ENCODE results near the gene BRSK2. TPM values are rescaled to one million over a fixed set of nuclear protein-coding genes. Genes with fewer than 3 reads are reported as not detected.

BRSK2 gene
- total RNA-seq, 3 donors from 2014 or later (not counting 1 experiment from before 2014, with no cell fraction given) = 0.11 to 0.14 TPM; not detected in 1

DNA sequence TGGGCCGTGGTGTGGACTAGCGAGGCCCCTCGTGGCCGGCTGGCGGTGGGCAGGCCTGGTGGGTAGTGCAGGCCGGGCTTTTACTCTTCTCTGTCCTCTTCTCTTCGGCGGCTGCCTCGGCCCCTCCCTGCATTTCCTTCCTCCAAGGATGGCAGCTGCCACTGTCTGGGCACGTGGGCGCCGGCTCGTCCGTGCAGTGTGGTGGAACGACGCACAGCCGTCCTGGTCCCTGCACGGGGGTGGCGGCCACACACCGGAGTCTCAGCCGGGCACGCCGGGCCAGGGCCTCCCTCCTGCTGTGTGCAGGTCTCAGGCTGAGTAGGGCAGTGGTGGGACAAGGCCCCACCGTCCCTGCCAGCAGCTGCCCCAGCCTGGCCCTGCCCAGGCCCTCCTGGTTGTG is 59.1 kb downstream of the BRSK2 start:
- Histone ChIP-seq H3K9me3 (ENCODE audit: control insufficient read depth, insufficient read depth, low read length) (no peaks in the 10 kb centered on the region), H3K27me3 (ENCODE audit: control insufficient read depth, insufficient read depth, low read length) (no peaks in the 10 kb centered on the region), H3K4me3 (ENCODE audit: low read length) (no peak overlapping the region), H3K27ac (ENCODE audit: low read length) (no peak overlapping the region), H3K36me3 (ENCODE audit: control insufficient read depth, insufficient read depth, low read length) (no peaks in the 10 kb centered on the region), H3K4me1 (ENCODE audit: control insufficient read depth, insufficient read depth, low read length) (no peaks in the 10 kb centered on the region)
- no peak for DNase-seq
- Mint-ChIP-seq H3K4me1 (peaks cover 0 to 2% of the 10 kb centered on the region in 2 donors), H3K4me3 (no peak overlapping the region), H3K36me3 (no peaks in the 10 kb centered on the region), H3K9me3 (no peaks in the 10 kb centered on the region), H3K27ac (no peak overlapping the region), H3K27me3 (ENCODE audit: low read depth in 2 of 2) (no peaks in the 10 kb centered on the region)
- intact Hi-C loops (cut with micrococcal nuclease) = no loop called here
- 38% methylated on average over 24 of the region's 24 CpGs for WGBS (ENCODE audit: insufficient coverage)
- TF ChIP-seq, protein P1, sequence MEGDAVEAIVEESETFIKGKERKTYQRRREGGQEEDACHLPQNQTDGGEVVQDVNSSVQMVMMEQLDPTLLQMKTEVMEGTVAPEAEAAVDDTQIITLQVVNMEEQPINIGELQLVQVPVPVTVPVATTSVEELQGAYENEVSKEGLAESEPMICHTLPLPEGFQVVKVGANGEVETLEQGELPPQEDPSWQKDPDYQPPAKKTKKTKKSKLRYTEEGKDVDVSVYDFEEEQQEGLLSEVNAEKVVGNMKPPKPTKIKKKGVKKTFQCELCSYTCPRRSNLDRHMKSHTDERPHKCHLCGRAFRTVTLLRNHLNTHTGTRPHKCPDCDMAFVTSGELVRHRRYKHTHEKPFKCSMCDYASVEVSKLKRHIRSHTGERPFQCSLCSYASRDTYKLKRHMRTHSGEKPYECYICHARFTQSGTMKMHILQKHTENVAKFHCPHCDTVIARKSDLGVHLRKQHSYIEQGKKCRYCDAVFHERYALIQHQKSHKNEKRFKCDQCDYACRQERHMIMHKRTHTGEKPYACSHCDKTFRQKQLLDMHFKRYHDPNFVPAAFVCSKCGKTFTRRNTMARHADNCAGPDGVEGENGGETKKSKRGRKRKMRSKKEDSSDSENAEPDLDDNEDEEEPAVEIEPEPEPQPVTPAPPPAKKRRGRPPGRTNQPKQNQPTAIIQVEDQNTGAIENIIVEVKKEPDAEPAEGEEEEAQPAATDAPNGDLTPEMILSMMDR (IDR thresholded peaks at IDR 0.05) = no peak
- ATAC-seq = no peak

DNA sequence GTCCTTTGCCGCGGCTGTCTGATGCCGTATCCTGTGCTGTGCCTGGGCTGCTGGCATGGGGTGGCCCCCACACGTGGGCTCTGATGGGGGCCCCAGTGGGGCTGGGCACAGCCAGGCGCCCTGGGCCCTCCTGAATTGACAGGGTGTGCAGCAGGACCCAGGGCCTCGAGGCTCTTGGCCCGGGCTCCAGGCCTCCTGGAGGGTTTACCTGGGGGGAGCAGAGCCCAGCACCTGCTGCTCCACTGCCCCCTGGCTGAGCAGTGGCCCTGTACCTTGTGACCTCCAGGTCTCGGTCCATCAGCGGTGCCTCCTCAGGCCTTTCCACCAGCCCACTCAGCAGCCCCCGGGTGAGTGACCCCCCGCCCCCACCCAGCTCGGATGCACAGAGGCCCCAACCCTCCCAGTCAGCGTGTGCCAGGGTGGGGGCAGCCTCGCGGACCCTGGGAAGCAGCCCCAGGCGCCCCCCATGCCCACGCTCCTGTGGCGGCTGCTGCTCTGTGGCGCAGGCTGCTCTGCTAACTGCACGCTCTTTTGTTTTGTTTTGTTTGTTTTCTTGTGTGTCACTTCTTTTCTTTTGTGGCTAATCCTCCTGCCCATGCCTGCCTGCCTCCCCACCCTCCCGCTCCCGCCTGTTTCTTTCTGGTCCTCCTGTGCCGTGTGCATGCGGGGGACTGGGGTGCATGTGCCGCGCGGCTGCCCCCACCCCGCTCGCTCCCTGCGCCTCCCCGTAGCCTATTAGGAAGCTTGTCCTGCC is 59.9 kb downstream of the BRSK2 start:
- Histone ChIP-seq H3K9me3 (ENCODE audit: control insufficient read depth, insufficient read depth, low read length) (no peaks in the 10 kb centered on the region), H3K27me3 (ENCODE audit: control insufficient read depth, insufficient read depth, low read length) (no peaks in the 10 kb centered on the region), H3K36me3 (ENCODE audit: control insufficient read depth, insufficient read depth, low read length) (no peaks in the 10 kb centered on the region), H3K4me1 (ENCODE audit: control insufficient read depth, insufficient read depth, low read length) (no peaks in the 10 kb centered on the region), H3K27ac (ENCODE audit: low read length) (no peak overlapping the region), H3K4me3 (ENCODE audit: low read length) (no peak overlapping the region)
- Mint-ChIP-seq H3K4me3 (no peak overlapping the region), H3K27me3 (ENCODE audit: low read depth in 2 of 2) (no peaks in the 10 kb centered on the region), H3K36me3 (no peaks in the 10 kb centered on the region), H3K9me3 (no peaks in the 10 kb centered on the region), H3K4me1 (peaks cover 0 to 6% of the 10 kb centered on the region in 2 donors), H3K27ac (no peak overlapping the region)
- DNase-seq = no peak
- WGBS (ENCODE audit: insufficient coverage) = 86% methylated on average over 31 of the region's 31 CpGs
- TF ChIP-seq, protein P1 (IDR thresholded peaks at IDR 0.05) = no peak
- ATAC-seq = no peak
- intact Hi-C loops (cut with micrococcal nuclease) = no loop called here

DNA sequence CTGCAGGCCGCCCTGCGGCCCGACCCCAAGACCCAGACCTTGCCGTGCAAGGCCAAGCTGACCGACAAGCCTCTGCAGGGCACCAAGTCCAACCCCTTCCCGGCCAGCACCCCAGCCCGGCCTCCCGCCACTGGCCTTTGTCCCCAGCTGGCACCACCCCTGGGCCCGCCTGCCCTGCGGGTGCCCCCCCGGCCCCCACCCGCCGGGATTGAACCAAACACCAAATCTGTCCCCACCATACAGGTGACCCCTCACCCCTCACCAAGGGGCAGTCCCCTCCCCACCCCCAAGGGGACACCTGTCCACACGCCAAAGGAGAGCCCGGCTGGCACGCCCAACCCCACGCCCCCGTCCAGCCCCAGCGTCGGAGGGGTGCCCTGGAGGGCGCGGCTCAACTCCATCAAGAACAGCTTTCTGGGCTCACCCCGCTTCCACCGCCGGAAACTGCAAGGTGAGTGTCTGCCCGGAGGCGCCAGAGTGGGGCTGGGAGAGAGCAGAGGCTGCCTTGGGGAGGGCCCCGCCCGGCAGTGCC is 60.7 kb downstream of the BRSK2 start:
- Mint-ChIP-seq H3K9me3 (no peaks in the 10 kb centered on the region), H3K4me1 (peaks cover 0 to 7% of the 10 kb centered on the region in 2 donors), H3K36me3 (no peaks in the 10 kb centered on the region), H3K4me3 (no peak overlapping the region), H3K27ac (no peak overlapping the region), H3K27me3 (ENCODE audit: low read depth in 2 of 2) (no peaks in the 10 kb centered on the region)
- ATAC-seq (no peak), DNase-seq (no peak)
- WGBS (ENCODE audit: insufficient coverage) = 94% methylated on average over 27 of the region's 29 CpGs
- intact Hi-C loops (cut with micrococcal nuclease) = no loop called here
- TF ChIP-seq, protein P1 (IDR thresholded peaks at IDR 0.05) = no peak
- H3K36me3 ChIP-seq (ENCODE audit: control insufficient read depth, insufficient read depth, low read length) = no peaks in the 10 kb centered on the region
- H3K4me3 ChIP-seq (ENCODE audit: low read length) = no peak overlapping the region
- H3K9me3 ChIP-seq (ENCODE audit: control insufficient read depth, insufficient read depth, low read length) = no peaks in the 10 kb centered on the region
- H3K27me3 ChIP-seq (ENCODE audit: control insufficient read depth, insufficient read depth, low read length) = no peaks in the 10 kb centered on the region
- H3K27ac ChIP-seq (ENCODE audit: low read length) = no peak overlapping the region
- H3K4me1 ChIP-seq (ENCODE audit: control insufficient read depth, insufficient read depth, low read length) = no peaks in the 10 kb centered on the region

Measured in natural killer cell (primary cell).